ENCODE data around the gene MIS18BP1.

DNA sequence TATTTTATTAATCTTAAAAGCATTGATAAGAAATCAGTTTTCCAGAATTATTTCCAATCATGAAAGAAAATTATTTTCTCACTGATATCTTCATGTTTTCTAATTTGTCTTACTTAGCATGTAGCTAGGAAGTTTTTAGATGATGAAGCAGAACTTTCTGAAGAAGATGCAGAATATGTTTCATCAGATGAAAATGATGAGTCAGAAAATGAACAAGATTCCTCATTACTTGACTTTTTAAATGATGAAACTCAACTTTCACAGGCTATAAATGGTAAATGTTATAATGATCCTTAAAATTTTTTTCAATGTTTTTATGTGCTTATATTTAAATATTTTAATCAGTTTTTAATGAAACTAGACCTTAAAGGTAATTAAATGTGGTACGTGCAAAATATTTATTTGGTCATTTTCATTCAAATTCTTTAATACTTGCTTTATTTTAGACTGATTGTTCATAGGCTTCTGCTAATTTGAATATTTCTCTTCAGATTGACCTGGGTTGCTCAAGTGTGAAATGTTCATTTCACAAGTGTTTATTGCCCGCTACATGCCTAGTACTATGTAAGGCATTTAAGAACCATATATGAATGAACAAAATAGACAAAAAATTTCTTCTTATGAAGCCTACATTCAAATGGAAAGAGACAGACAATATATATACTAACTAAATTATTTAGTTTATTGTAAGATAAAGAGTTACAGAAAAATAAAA lies 67.7 kb downstream of the MIS18BP1 start:
- TF ChIP-seq EZH2 (IDR thresholded peaks at IDR 0.05; ENCODE audit: low read depth, unreplicated experiment) = no peak
- TF ChIP-seq, protein P1, sequence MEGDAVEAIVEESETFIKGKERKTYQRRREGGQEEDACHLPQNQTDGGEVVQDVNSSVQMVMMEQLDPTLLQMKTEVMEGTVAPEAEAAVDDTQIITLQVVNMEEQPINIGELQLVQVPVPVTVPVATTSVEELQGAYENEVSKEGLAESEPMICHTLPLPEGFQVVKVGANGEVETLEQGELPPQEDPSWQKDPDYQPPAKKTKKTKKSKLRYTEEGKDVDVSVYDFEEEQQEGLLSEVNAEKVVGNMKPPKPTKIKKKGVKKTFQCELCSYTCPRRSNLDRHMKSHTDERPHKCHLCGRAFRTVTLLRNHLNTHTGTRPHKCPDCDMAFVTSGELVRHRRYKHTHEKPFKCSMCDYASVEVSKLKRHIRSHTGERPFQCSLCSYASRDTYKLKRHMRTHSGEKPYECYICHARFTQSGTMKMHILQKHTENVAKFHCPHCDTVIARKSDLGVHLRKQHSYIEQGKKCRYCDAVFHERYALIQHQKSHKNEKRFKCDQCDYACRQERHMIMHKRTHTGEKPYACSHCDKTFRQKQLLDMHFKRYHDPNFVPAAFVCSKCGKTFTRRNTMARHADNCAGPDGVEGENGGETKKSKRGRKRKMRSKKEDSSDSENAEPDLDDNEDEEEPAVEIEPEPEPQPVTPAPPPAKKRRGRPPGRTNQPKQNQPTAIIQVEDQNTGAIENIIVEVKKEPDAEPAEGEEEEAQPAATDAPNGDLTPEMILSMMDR (conservative IDR thresholded peaks at IDR 0.05; ENCODE audit: low read depth in 2 of 2) = no peak
- no peak for TF ChIP-seq REST (IDR thresholded peaks at IDR 0.05; ENCODE audit: unreplicated experiment)

Data from GM23338 (cell line).